ELF-1 (cell line): ENCODE data around the gene CKAP4.
"Not testable (repeated sequence)": the region's sequence is repeated elsewhere in the genome, so short reads cannot be mapped to it uniquely, and the experiment has no call there.

Experiments
- DNase-seq: peaks from one replicate; pipeline ENCODE4 v3.0.0-alpha.2; 2016; ENCODE audit warnings: low read depth, low spot score

CKAP4 gene, protein sequence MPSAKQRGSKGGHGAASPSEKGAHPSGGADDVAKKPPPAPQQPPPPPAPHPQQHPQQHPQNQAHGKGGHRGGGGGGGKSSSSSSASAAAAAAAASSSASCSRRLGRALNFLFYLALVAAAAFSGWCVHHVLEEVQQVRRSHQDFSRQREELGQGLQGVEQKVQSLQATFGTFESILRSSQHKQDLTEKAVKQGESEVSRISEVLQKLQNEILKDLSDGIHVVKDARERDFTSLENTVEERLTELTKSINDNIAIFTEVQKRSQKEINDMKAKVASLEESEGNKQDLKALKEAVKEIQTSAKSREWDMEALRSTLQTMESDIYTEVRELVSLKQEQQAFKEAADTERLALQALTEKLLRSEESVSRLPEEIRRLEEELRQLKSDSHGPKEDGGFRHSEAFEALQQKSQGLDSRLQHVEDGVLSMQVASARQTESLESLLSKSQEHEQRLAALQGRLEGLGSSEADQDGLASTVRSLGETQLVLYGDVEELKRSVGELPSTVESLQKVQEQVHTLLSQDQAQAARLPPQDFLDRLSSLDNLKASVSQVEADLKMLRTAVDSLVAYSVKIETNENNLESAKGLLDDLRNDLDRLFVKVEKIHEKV

DNA sequence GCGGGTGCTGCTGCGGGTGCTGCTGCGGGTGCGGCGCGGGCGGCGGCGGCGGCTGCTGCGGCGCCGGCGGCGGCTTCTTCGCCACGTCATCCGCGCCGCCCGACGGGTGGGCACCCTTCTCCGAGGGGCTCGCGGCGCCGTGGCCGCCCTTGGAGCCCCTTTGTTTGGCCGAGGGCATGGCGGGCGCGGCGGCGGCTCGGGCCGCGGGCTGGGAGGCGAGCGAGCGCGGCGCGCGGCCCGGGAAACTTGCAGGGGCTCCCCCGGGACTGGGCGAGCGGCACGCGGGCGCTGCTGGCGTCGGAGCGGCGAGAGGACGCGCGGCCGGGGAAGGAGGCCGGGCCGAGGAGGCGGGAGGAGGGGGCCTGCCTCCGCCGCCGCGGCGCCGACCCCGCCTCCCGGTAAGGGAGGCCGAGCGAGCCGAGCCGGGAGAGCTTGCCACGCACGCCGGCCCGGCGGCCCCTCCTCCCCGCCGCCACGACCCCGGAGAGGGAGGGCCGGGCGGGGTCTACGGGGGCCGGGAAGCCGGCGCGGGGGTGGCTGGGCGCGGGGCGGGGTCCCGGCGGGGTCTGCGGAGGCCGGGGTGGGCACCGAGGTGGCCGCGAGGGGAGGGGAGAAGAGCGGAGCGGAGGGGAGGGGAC lies at the start of gene CKAP4:
CKAP4 (minus strand) TSS at position 347 of the 638 bp plus-strand sequence; CDS start at position 178, 169 bp downstream.
- peak; percentile 40 for DNase-seq

GRCh38 chr12:106297075-106297474 lies 49.3 kb upstream of the CKAP4 start:
- no peak for DNase-seq

DNA sequence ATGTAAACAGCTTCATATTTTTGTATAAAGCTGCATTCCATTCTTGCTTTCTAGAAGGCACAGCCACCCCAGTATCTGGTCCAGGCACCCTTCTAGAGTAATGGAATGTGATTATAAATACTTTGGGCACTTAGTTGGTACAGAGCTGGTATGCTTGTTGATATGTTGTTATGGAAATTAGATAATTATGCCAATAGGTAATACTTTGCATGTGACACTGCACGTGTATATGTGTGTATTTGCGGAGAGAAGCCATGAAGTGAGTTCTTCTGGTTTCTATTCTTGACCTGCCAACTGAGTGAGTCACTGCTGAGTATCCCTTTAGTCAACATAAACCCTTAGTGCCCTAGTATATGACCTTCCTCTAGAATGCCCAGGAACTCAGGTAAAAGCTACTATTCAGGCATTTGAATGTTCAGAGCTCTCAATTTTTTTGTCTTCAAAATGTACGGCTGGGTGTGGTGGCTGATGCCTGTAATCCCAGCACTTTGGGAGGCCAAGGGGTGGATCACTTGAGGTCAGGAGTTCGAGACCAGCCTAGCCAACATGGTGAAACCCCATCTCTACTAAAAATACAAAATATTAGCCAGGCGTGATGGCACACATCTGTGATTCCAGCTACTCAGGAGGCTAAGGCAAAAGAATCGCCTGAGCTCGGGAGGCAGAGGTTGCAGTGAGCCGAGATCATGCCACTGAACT lies 48.5 kb upstream of the CKAP4 start:
- no peak for DNase-seq

DNA sequence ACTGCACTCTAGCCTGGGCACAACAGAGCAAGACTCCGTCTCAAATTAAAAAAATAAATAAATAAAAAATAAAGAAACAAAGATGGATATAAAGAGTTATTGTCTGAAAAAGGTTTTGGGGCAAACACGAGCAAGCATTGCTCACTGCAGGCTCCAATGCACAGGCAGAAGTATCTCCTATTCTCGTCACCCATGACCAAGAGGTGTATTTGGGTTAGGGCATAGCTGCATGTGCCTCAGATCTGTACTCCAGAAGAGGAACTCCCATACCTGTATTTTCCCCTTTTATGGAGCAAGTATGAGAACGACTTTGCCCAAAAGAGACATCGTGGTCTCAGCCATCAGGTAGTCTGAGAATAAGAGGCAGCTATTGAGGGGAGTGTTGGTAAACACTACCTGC lies 44.5 kb upstream of the CKAP4 start:
- DNase-seq: no peak

DNA sequence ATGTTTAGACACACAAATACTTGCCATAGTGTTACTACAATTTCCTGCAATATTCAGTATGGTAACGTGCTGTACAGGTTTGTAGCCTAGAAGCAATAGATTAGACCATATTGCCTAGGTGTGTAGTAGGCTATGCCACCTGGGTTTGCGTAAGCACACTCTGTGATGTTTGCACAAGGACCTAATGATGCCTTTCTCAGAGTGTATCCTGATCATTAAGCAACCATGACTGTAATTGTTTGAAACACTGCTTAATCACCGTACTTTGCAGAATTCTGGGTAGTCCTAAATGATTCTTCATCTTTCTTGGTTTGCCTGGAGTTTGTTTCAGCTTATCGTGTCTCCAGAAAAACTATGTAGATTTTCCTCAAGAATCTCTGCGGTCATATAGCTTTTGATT lies 43.5 kb upstream of the CKAP4 start:
- no peak for DNase-seq

DNA sequence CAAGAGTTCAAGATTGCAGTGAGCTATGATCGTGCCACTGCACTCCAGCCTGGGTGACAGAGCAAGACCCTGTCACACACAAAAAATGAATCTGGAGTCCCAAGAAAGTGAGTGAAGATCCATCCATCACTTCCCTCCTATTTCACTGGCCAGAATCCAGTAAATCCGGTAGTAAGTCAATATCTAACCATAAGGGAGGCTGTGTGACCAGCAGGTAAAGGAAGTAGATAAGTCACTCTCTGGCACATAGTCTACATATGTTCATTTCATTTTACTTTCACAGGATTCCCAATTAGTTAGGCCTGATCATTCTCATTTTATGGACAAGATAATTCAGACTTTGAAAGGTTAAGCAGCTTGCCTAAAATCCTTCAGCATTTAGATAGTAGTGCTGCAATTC lies 42.8 kb upstream of the CKAP4 start:
- DNase-seq: no peak

GRCh38 chr12:106289196-106289681 lies 41.4 kb upstream of the CKAP4 start:
- no peak for DNase-seq

DNA sequence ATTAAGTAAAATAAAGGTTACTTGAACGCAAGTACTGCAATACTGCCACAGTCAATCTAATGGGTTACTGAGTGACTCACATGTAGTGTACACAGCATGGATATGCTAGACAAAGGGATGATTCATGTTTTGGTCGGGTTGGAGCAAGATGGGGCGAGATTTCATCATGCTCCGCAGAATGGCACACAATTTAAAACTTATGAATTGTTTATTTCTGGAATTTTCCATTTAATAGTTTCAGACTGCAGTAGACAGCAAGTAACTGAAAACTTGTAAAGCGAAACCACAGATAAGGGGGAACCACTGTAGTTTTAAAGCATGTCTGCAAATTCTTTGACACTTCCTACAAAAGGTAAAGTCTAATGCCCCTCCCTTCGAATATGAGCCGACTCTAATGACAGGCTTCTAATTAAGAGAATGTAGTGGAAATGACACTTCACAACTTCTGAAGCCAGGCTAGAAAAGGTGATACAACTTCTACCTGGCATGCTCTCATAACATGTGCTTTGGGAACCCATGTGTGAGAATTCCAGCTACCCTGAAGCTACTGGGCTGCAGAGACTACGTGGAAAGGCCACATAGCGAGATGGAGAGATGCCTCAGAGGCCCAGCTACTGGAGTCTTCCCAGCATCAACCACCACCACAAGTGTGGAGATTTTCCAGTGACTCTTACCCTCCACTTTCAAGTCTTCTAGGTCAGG lies 40.8 kb upstream of the CKAP4 start:
- no peak for DNase-seq

GRCh38 chr12:106288101-106288493 lies 40.3 kb upstream of the CKAP4 start:
- DNase-seq: no peak

DNA sequence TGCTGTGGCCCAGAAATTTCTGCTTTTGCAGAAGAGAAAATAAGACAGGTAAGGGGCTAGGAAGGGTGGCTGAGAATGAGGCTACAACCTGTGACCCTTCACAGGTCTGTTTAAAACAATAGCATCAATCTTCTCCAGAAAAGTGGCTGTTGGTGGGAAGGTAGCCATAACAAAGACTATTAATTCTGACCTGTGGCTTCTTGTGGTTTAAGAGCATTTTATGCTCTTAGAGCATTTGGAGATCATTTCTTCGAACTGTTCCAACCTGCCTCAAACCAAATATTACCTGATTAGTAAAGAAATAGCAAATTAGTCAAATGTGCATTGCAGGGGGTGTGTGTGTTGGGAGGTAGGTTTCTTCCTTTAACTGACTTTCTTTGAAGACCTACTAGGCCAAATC lies 39.5 kb upstream of the CKAP4 start:
- DNase-seq: no peak

DNA sequence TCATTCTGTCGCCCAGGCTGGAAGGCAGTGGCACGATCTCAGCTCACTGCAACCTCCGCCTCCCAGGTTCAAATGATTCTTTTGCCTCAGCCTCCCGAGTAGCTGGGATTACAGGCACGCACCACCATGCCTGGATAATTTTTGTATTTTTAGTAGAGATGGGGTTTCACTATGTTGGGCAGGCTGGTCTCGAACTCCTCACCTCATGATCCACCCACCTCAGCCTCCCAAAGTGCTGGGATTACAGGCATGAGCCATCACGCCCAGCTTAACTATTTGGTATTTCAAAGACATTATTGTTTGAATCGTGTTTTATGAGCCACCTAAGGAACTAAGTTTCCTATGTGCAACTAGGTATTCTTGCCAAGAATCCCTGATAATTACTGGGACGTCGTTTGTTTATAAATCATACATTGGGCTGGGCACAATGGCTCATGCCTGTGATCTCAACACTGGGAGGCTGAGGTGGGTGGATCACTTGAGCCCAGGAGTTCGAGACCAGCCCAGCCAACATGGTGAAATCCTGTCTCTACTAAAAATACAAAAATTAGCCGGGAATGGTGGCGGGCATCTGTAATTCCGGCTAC lies 38.8 kb upstream of the CKAP4 start:
- not testable (repeated sequence) for DNase-seq

- no peak for DNase-seq
Measured at GRCh38 chr12:106285982-106286381, 38.2 kb upstream of the CKAP4 start.

GRCh38 chr12:106284358-106285105 lies 36.7 kb upstream of the CKAP4 start:
- DNase-seq: no peak

- peak; percentile 56 for DNase-seq
Measured at GRCh38 chr12:106282457-106283097, 34.8 kb upstream of the CKAP4 start.

GRCh38 chr12:106281804-106282203 lies 34.0 kb upstream of the CKAP4 start:
- no peak for DNase-seq

DNA sequence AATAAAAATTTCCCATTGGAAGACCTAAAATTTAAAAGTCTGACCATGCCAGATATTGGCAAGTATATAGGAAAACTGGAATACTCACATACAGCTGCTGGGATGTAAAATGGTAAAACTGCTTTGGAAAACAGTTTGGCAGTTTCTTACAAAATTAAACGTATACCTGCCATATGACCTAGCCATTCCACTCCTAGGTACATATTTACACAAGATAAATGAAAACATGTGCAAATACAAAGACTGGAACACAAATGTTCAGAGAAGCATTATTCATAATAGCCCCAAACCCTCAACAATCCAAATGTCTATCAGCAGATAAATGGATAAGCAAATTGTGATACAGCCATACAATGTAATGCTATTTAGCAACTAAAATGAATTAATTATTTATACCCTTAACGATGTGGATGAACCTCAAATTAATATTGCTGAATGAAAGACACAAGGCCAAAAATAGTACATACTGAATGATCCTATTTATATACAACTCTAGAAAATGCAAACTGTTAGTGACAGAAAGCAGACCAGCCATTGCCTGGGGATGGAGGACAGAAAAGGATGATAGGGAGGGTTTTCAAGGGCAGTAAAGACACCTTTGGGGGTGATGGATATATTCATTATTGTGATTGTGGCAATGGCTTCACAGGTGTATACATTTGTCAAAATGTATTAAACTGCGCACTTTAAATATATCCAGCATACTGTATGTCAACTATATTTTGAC lies 33.4 kb upstream of the CKAP4 start:
- no peak for DNase-seq

DNA sequence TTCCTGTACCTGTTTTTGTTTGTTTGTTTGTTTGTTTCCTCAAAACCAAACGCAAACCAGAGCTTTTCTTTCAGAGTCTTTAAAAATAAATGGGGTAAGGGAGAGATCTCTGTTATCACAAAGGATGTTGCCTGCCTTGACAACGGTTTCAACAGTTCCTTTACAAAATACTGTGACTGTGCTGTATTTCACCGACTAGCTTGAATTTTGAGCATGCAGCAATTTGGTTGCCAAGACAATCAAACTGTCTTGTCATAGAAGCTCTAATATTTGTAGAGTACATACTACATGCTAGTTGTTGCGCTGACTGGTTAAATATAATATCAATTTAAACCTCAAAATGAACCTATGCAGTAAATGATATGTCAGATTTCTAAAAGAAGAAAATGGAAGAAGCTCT lies 32.3 kb upstream of the CKAP4 start:
- no peak for DNase-seq

DNA sequence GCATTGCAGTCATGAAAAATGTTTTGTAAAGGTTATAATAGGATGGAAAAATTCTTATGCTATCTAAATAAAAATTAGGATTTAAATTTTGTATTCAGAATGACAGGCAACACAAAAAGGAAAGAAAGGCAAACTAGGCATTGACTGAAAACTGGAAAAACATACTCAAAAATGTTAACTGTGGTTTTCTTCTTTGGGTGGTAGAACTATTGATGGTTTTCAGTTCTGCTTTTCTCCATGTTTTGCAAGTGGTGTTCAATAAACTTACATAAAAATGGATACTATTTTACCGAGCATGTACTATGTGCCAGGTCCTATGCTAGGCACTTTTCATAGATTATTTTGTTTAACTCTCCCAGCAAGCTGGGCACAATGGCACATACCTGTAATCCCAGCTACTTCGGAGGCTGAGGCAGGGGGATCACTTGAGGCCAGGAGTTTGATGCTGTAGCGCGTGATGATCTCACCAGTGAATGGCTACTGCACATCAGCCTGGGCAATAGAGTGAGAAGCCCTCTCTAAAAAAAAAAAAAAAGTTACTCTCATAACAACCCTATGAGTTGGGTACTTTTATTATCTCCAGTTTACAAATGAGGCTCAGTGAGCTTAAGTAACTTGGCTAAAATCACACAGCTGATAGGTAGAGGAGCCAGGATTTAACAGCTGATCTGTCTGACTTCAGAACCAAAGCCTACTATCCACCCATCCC lies 28.4 kb upstream of the CKAP4 start:
- DNase-seq: no peak
